ENCODE results near the gene KCNK7.

Gene KCNK7

DNA sequence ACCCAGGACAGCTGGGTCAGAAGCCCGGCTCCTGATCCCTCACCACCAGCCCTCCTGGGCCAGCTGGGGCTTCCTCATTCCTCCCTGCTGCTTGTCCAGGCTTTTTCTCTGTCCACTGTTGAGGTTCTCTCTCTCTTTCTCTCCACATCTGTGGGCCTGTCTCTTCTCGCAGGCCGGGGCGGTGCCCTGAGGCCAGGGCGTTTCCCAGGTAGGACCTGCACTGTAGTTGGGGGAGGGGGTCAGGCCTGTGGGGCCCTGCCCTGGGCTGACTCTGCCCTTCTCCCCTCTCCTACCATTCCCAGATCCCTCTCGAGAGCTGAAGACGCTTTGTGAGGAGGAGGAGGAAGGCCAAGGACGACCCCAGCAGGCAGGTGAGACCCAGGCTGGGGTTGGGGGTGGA is 14.8 kb downstream of the KCNK7 start:
- H3K4me3 ChIP-seq (ENCODE audit: low read length), result no peak overlapping the region
- no peak for TF ChIP-seq ZNF274 (IDR thresholded peaks at IDR 0.05; ENCODE audit: low read depth, low read length)

DNA sequence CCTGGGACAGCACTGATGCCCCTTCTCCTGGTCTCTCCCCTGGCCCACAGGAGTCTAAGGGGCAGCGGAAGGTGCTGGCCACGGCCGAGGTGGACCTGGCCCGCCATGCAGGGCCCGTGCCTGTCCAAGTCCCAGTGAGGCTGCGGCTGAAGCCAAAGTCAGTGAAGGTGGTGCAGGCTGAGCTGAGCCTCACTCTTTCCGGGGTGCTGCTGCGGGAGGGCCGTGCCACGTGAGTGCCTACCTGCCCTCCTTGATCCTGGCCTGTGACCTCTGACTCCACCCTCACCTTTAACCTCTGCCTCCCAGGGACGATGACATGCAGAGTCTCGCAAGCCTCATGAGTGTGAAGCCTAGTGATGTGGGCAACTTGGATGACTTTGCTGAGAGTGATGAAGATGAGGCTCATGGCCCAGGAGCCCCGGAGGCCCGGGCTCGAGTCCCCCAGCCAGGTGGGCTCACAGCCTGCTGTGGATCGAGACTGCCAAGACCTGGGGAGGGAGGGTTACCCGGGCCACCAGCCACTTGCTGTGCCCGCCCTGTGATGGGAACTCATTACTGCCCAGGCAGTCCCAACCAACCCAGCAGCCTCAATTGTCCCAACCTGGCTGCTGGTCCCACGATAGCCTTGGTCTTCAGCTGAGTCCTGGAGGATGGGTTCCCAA is 15.4 kb downstream of the KCNK7 start:
- TF ChIP-seq ZNF274 (IDR thresholded peaks at IDR 0.05; ENCODE audit: low read depth, low read length), result no peak
- no peak overlapping the region for H3K4me3 ChIP-seq (ENCODE audit: low read length)

DNA sequence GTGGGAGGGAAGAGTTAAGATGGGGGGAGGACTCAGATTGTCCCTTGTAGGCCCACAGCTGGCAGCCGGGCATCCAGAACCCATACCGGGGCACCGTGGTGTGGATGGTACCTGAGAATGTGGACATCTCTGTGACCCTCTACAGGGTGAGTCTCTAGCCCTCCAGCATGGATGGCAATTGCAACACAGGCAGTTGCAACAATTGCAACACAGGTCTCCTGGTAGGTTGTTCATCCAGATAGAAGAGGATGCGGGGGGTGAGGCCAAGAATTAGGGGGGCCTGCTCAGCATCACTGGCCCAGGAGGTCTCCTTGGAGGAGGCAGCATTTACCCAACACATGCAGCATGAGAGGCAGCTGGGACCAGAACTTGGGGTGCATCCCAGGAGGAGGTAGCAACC is 16.3 kb downstream of the KCNK7 start:
- no peak overlapping the region for H3K4me3 ChIP-seq (ENCODE audit: low read length)
- TF ChIP-seq ZNF274 (IDR thresholded peaks at IDR 0.05; ENCODE audit: low read depth, low read length), result no peak

DNA sequence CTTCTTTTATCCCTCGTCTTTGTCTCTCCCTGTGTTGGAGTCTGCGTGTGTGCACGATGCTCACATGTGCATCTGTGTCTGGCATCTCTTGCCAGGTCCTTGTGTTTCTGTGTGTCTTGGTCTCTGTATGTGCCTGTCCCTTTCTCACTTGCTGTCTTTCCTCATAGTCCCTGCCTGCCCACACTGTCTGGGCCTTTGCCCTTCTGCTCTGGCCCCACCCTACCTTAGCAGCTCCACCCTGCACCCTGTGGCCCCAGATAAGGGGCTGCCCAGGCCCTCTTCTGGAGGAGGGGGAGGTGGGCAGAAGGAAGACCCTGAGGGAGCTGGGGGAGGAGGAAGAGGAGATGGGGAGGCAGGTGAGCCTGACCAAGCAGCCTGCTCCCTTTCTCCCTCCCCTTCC is 16.9 kb downstream of the KCNK7 start:
- H3K4me3 ChIP-seq (ENCODE audit: low read length), result no peak overlapping the region
- TF ChIP-seq ZNF274 (IDR thresholded peaks at IDR 0.05; ENCODE audit: low read depth, low read length), result no peak

DNA sequence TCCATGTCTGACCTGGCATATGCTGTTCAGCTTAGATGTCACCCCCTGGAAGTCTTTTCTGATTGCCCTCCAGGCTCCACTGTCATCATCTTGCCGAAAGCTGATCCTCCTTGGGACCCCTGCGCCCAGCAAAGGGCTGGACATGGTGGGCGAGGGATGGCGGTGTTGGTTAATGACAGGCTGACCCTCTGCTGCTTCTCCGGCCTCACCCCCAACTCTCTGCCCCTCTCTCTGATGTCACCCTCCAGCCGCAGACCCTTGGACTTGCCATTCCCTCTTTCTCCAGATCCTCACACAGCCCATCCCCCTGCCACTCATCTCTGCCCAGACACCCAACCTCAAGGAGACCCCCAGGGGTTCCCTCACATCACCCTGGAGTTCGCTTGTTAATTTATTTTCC is 17.5 kb downstream of the KCNK7 start:
- no peak overlapping the region; the same call in 1 of the 2 replicates for H3K4me3 ChIP-seq (ENCODE audit: low read length)
- TF ChIP-seq ZNF274 (IDR thresholded peaks at IDR 0.05; ENCODE audit: low read depth, low read length), result no peak

DNA sequence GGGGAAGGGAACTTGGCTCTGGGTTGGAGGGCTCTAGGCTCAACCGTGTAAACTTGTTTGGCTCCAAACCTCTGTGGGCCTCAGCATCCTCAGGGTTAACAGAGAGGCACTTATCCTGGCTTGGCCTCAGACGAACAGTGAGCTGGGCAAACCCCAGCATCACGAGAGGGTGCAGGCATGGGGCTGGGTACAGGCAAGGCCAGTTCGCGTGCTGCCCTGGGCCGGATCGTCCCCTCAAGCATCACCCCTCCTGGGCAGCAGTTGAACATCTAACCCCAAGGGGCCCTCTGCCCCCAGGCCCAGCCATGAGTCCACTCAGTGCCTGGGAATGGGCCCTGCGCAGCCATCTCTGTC is 17.9 kb downstream of the KCNK7 start:
- no peak for TF ChIP-seq ZNF274 (IDR thresholded peaks at IDR 0.05; ENCODE audit: low read depth, low read length)
- peak overlapping the region; percentile 73; the same call in 1 of the 2 replicates for H3K4me3 ChIP-seq (ENCODE audit: low read length)

DNA sequence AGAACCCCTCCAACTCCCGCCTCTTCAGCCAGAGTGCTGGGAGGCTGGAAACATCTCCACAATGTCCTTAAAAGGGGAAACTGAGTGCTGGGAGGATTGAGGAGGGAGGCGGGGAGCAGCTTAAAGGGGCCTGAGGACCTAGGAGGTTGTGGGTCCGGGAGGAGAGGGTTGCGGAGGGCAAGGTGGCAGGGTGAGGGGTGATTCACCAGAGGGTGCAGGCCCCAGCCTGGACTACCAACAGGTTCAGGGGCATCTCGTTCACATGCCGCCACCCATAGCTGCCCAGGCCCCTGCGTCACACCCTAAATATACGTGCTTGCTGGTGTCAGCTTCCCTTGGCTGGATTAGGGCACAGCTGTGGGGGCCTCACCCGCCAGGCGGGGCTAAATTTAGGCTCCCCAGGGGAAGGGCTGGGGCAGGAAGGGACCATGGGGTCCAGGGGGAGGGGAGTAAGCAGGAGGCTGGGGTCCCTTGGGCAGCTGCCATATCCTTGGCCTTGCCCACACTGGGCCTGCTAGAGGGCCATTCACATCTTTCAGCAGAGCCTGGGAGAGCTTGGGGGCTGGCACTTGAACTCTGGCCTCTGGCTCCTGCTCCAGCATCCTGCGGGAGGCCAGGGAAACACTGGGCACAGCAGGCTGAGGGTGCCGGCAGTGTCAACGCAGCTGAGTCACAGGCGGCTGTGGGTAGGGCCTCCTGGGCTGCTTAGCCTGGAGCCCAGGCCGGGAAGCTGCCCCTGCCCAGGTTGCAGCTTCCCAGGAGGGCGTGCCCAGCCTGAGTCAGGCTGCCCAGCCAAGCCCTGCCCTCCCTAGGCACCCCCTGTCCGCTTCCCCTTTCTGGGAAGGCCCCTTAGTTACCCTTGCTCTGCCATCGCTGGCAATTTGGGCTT is 18.5 kb downstream of the KCNK7 start:
- peak overlapping the region; percentile 73 for H3K4me3 ChIP-seq (ENCODE audit: low read length)

DNA sequence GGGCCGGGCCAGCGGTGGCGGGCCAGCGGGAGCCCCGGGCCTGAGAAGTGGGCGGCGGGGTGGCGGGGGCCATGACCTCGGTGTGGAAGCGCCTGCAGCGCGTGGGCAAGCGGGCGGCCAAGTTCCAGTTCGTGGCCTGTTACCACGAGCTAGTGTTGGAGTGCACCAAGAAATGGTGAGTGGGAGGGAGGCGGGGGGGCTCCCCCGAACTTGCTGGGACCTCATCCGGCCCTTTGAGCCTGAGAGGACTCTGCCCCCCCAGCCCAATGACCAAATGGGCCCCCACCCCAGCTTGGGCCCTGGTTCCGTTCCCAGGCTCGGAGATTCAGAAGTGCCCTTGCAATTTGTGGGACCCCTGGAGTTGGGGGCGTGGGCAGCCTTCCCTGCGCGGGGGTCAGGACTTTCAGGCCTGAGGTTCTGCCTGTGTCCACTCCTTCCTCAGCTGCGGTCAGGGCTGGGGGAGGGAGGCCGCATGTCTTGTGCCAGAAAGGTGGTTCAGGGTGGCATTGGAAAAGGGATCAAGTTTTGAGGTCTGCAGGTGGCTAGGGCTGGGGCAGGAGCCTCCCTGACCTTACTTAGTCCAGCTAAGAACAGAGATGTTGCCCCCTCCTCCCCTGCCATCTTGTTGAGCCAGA is 19.3 kb downstream of the KCNK7 start:
- H3K4me3 ChIP-seq (ENCODE audit: low read length), result peak overlapping the region; percentile 73
- no peak for TF ChIP-seq ZNF274 (IDR thresholded peaks at IDR 0.05; ENCODE audit: low read depth, low read length)

More for the DNA sequence above, 18.5 kb downstream of the KCNK7 start:
- no peak for TF ChIP-seq ZNF274 (IDR thresholded peaks at IDR 0.05; ENCODE audit: low read depth, low read length)

DNA sequence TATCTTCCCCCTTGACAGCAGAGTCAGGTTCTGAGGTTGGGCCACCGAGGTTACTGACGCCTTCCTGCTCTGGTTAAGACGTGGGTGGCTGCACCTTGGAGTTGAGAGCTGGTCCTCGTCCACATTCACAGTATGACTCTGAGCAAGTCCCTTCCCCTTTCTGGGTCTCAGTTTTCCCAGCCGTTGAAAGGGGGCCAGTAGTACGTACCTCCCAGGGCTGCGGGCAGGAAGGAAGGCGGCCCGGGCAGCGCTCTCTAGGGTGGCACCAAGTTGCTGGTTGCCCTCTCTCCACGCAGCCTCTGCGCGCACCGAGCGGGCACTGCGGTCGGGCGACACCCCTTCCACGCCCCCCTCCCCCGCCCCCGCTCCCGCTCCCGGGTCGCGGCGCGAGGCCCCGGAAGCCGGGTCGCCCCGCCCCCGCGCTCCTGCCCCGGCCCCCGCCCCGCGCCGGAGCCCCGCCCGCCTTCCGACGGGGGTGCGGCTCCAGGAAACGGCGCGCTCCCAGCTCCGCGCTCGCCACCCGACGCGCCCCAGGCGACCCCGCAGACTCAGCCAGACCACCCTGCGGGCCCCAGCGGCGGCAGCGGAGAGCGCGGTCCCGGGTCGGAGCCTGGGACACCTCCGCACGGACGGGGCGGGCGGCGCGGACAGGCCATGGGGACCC is 19.9 kb downstream of the KCNK7 start, which contains the start of gene EHBP1L1:
EHBP1L1 (plus strand) TSS at position 486 of the 664 bp plus-strand sequence. CDS start 250 bp downstream, outside the sequence.
- peak within 1 kb of the TSS; percentile 73 for H3K4me3 ChIP-seq (ENCODE audit: low read length)
- TF ChIP-seq ZNF274 (IDR thresholded peaks at IDR 0.05; ENCODE audit: low read depth, low read length), result no peak

DNA sequence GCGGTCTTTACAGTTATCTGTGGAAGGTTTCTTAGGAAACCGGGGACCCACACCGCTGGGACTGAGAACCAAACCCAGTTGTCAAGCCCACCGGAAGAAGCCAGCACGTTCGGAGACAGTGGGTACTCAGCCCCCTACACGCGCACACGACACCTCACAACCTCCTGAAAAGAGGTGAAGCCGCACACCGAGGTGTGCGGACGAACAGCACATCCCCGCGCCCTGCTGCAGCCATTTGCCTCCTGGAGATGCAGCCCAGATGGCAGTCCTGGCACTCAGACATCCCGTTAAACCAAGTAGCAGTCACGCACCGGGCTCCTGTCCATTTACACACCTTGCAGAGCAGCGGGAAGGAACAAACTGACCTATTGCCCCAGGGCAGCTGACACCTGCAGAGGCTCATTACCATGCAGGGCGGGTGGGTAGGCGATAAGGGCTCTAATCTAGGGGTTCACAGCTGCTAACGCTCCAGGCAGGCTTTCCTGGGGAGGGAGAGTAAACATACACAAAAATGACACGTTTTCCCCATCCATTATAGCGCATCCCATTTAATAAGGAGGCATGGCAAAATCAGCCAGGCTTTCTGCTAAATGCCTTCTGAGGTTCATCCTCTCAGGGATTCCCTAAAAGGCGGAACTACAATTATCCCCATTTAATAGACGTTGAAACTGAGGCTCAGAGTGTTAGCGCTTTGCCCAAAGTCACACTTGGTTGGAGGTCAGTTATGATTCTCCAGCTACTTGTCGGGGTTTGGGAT is 20.6 kb downstream of the KCNK7 start:
- peak overlapping the region; percentile 59; the same call in 1 of the 2 replicates for H3K4me3 ChIP-seq (ENCODE audit: low read length)
- TF ChIP-seq ZNF274 (IDR thresholded peaks at IDR 0.05; ENCODE audit: low read depth, low read length), result no peak

DNA sequence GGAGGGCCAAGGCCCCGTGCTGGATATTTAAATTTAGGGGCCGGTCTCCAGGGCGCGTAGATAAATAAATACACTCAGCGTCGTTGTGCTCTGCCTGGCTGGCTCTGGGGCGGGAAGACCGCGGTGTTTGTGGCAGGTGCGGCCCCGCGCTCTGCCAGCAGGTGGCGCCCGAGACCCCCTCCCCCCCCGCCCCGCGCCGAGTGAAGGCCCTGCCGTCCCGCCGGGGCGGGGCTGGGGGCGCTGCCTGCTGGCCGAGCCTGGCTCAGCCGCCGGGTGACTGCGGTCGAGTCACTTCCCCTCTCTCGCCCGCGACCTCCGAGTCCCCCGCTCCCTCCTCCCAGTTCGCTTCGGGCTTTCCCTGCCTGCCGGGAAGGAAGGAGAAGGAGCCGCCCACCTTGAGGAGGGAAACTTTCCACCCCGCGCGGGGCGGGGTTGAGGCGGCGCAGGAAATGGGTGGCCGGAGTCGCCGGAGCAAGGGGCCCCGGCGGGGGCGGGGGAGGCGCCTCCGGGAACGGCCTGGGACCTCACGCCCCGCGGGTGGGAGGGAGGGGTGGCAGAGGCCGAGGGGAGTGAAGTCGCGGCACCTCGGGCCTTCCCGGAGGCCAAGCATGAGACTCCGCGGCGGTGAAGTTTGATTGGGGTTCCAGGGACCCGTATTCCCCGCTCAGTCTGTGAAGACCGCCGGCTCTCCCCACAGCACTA is 21.3 kb downstream of the KCNK7 start:
- peak overlapping the region; percentile 70; the same call in 1 of the 2 replicates for H3K4me3 ChIP-seq (ENCODE audit: low read length)
- no peak for TF ChIP-seq ZNF274 (IDR thresholded peaks at IDR 0.05; ENCODE audit: low read depth, low read length)

DNA sequence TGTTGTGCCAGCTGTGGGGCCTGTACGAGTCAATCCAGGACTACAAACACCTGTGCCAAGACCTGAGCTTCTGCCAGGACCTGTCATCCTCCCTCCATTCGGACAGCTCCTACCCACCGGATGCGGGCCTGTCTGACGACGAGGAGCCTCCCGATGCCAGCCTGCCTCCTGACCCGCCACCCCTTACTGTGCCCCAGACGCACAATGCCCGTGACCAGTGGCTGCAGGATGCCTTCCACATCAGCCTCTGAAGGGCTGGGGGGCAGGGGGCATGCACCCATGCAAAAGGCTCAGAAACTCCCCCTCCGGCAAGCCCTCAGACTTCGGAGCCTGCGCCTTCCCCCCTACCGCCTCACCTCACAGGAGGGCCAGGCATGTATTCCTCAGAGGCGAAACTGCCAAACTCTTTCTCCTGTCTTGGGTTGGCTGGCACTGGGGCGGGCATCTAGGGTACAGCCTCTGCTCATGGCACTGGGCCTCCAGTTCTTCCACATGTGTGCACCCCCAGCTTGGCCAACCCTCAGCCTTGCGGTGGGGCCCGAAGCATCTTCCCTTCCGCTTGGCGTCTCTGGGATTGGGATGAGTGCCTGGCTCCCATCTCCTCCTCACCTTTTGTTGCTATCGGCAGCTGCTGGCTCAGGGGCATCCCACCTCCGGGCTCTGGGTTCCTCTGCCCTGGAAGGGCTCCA is 22.1 kb downstream of the KCNK7 start:
- TF ChIP-seq ZNF274 (IDR thresholded peaks at IDR 0.05; ENCODE audit: low read depth, low read length), result no peak
- H3K4me3 ChIP-seq (ENCODE audit: low read length), result peak overlapping the region; percentile 70
